Stimulated activated naive CD8-positive, alpha-beta T cell treated with anti-CD3 and anti-CD28 coated beads, Interleukin-15, Interleukin-2, amounts not matched to agents 100 U/mL and 50 U/mL, for 24 hours (primary cell): Measurements from ENCODE around the gene MARCOL.

Experiments
- ATAC-seq: fragments of 150-1000 bp; cut with Tn5 transposase; one replicate; pipeline ENCODE4 v1.10.0; 2021
- DNase-seq: peaks from one replicate; pipeline ENCODE4 v3.0.0; 2021

The MARCOL gene

GRCh38 chr5:148238418-148238794 is at the start of gene MARCOL:
Gene MARCOL (plus strand): TSS chr5:148238525. CDS start chr5:148238598, 73 bp downstream.
- no peak for DNase-seq
- no peak for ATAC-seq

GRCh38 chr5:148191010-148191409 is 47.3 kb upstream of the MARCOL start:
- no peak for ATAC-seq
- DNase-seq, result no peak

- ATAC-seq (no peak), DNase-seq (no peak)
Observed at GRCh38 chr5:148193202-148193601, 45.1 kb upstream of the MARCOL start.

GRCh38 chr5:148201151-148201550 is 37.2 kb upstream of the MARCOL start:
- DNase-seq (no peak), ATAC-seq (no peak)

GRCh38 chr5:148202531-148203203 is 35.7 kb upstream of the MARCOL start, which contains the start of gene SPINK6:
Gene SPINK6 (plus strand): TSS chr5:148203042. CDS start chr5:148203097, 55 bp downstream.
- ATAC-seq (no peak), DNase-seq (no peak)

GRCh38 chr5:148205044-148205806 is 33.1 kb upstream of the MARCOL start:
- ATAC-seq (no peak), DNase-seq (no peak)

GRCh38 chr5:148205865-148206264 is 32.5 kb upstream of the MARCOL start:
- ATAC-seq (no peak), DNase-seq (no peak)

GRCh38 chr5:148206620-148207019 is 31.7 kb upstream of the MARCOL start:
- ATAC-seq (no peak), DNase-seq (no peak)

GRCh38 chr5:148208226-148208625 is 30.1 kb upstream of the MARCOL start:
- no peak for DNase-seq
- no peak for ATAC-seq

- ATAC-seq, result no peak
- DNase-seq, result no peak
Observed at GRCh38 chr5:148209151-148209770, 29.1 kb upstream of the MARCOL start.

- no peak for ATAC-seq
Observed at GRCh38 chr5:148214665-148215185, 23.6 kb upstream of the MARCOL start.

GRCh38 chr5:148221508-148221907 is 16.8 kb upstream of the MARCOL start:
- DNase-seq, result no peak
- ATAC-seq, result no peak

More at GRCh38 chr5:148214665-148215185, 23.6 kb upstream of the MARCOL start:
- DNase-seq, result no peak

- DNase-seq (no peak), ATAC-seq (no peak)
Observed at GRCh38 chr5:148224117-148224742, 14.1 kb upstream of the MARCOL start.

- DNase-seq, result no peak
- no peak for ATAC-seq
Observed at GRCh38 chr5:148228392-148228984, 9.8 kb upstream of the MARCOL start.

GRCh38 chr5:148229840-148230239 is 8.5 kb upstream of the MARCOL start:
- ATAC-seq (no peak), DNase-seq (no peak)

GRCh38 chr5:148230240-148230639 is 8.1 kb upstream of the MARCOL start:
- no peak for DNase-seq

GRCh38 chr5:148237785-148238417 is 424 bp upstream of the MARCOL start:
- ATAC-seq (no peak), DNase-seq (no peak)

More at GRCh38 chr5:148230240-148230639, 8.1 kb upstream of the MARCOL start:
- ATAC-seq, result no peak

GRCh38 chr5:148248894-148249293 is 10.6 kb downstream of the MARCOL start:
- DNase-seq (no peak), ATAC-seq (no peak)

- no peak for DNase-seq
Observed at GRCh38 chr5:148255456-148255855, 17.1 kb downstream of the MARCOL start.

GRCh38 chr5:148259288-148259687 is 21.0 kb downstream of the MARCOL start:
- DNase-seq (no peak), ATAC-seq (no peak)

More at GRCh38 chr5:148255456-148255855, 17.1 kb downstream of the MARCOL start:
- ATAC-seq, result no peak

GRCh38 chr5:148261221-148261620 is 22.9 kb downstream of the MARCOL start:
- ATAC-seq (no peak), DNase-seq (no peak)
